Subcutaneous abdominal adipose tissue (tissue), 5 donors: Measurements from ENCODE around the gene DDA1.

ENCODE experiments used
- H3K27ac ChIP-seq: one replicate; pipeline ENCODE4 v1.7.0; 2013; ENCODE audit warnings: low read depth, mild to moderate bottlenecking, inconsistent platforms, low read length, moderate library complexity
- H3K27me3 ChIP-seq, 5 donors: one replicate each; pipeline ENCODE4 v1.7.0; 2013; ENCODE audit warnings: low read length in 5 of 5, inconsistent platforms in 1 of 5; ENCODE audit not compliant: control insufficient read depth in 5 of 5, insufficient read depth in 4 of 5
- H3K36me3 ChIP-seq, 5 donors: one replicate each; pipeline ENCODE4 v1.7.0; 2013; ENCODE audit warnings: low read length in 5 of 5; ENCODE audit not compliant: control insufficient read depth in 5 of 5, insufficient read depth in 5 of 5
- H3K4me1 ChIP-seq, 5 donors: one replicate each; pipeline ENCODE4 v1.7.0; 2013; ENCODE audit warnings: low read length in 5 of 5, mild to moderate bottlenecking in 3 of 5, moderate library complexity in 1 of 5; ENCODE audit not compliant: control insufficient read depth in 5 of 5, insufficient read depth in 5 of 5
- H3K4me3 ChIP-seq, 5 donors: one replicate each; pipeline ENCODE4 v1.7.0; 2013; ENCODE audit warnings: low read length in 5 of 5, low read depth in 1 of 5
- H3K9ac ChIP-seq, 5 donors: one replicate each; pipeline ENCODE4 v1.7.0; 2013; ENCODE audit warnings: low read length in 5 of 5, mild to moderate bottlenecking in 4 of 5, moderate library complexity in 3 of 5
- H3K9me3 ChIP-seq, 5 donors: one replicate each; pipeline ENCODE4 v1.7.0; 2013; ENCODE audit warnings: low read length in 5 of 5; ENCODE audit not compliant: control insufficient read depth in 5 of 5
- donor health status: healthy.
- donor health status: healthy.
- donor health status: healthy.
- donor health status: healthy.
- donor health status: healthy.

DDA1 gene

GRCh38 chr19:17341386-17341785 lies 32.0 kb downstream of the DDA1 start:
- H3K4me1 ChIP-seq = peaks cover 0 to 27% (median 20%) of the 10 kb centered on the region in 5 donors
- no peak overlapping the region for H3K9ac ChIP-seq
- no peaks in the 10 kb centered on the region for H3K27me3 ChIP-seq
- H3K4me3 ChIP-seq = no peak overlapping the region
- no peak overlapping the region for H3K27ac ChIP-seq
- H3K9me3 ChIP-seq = no peaks in the 10 kb centered on the region
- peaks cover 0 to 17% (median 5%) of the 10 kb centered on the region in 5 donors for H3K36me3 ChIP-seq

DNA sequence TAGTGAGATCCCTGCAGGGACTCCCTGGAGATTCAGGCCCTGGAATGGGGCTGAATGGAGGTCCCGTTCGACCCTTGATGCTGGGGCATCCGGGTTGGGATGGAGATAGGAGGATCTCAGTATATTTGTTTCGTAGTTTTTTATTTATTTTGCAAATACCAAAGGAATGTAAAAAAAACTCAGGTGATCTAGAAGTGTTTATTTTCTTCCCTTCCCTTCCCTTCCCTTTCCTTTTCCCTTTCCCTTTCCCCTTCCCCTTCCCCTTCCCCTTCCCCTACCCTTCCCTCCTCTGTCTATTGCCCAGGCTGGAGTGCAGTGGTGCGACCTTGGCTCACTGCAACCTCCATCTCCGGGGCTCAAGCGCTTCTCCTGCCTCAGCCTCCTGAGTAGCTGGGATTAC lies 32.5 kb downstream of the DDA1 start:
- Histone ChIP-seq H3K4me1 (peaks cover 0 to 28% (median 19%) of the 10 kb centered on the region in 5 donors), H3K9ac (no peak overlapping the region), H3K4me3 (no peak overlapping the region), H3K27ac (no peak overlapping the region), H3K27me3 (no peaks in the 10 kb centered on the region), H3K36me3 (peaks cover 0 to 17% (median 5%) of the 10 kb centered on the region in 5 donors), H3K9me3 (no peaks in the 10 kb centered on the region)

DNA sequence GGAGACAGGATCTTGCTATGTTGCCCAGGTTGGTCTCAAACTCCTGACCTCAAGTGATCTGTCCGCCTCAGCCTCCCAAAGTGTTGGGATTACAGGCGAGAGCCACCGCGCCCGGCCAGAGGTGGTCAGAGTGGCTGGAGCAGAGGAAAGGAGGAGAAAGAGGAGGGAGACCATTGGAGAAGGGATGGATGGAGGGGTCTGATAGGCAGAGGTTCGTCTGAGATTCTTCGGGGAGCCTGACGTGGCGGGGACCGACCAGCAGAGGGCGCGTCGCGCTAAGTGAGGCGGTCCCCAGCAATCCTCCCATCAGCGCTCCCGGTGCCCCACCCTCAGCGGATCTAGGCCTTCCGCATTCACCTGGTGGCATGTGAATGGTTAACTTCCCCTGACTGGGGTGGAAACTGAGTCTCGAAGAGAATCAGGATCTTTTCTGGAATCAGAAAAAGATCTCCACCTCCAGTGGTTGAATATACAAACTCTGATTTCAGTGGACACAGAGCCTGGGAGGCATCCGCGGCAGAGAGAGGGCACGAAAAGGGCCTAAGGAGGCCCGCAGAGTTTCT lies 36.8 kb downstream of the DDA1 start:
- Histone ChIP-seq H3K4me3 (no peak overlapping the region), H3K9ac (no peak overlapping the region), H3K27me3 (peaks cover 0 to 14% (median 6%) of the 10 kb centered on the region in 5 donors), H3K9me3 (no peaks in the 10 kb centered on the region), H3K27ac (no peak overlapping the region), H3K4me1 (peaks cover 4 to 42% (median 25%) of the 10 kb centered on the region in 5 donors), H3K36me3 (peaks cover 0 to 10% (median 3%) of the 10 kb centered on the region in 5 donors)

- Histone ChIP-seq H3K36me3 (peaks cover 0 to 4% (median 0%) of the 10 kb centered on the region in 5 donors), H3K27ac (peak overlapping the region; percentile 62), H3K27me3 (peaks cover 0 to 21% (median 6%) of the 10 kb centered on the region in 5 donors), H3K9me3 (no peaks in the 10 kb centered on the region), H3K9ac (peak overlapping the region in 1 of 5 donors; percentile 12), H3K4me3 (no peak overlapping the region), H3K4me1 (peaks cover 4 to 53% (median 25%) of the 10 kb centered on the region in 5 donors)
Measured at GRCh38 chr19:17347361-17347760, 38.0 kb downstream of the DDA1 start.

GRCh38 chr19:17347877-17348276 lies 38.5 kb downstream of the DDA1 start:
- Histone ChIP-seq H3K27ac (peak overlapping the region; percentile 62), H3K9me3 (no peaks in the 10 kb centered on the region), H3K27me3 (peaks cover 0 to 21% (median 6%) of the 10 kb centered on the region in 5 donors), H3K4me3 (no peak overlapping the region), H3K9ac (peak overlapping the region in 1 of 5 donors; percentile 12), H3K36me3 (peaks cover 0 to 4% (median 0%) of the 10 kb centered on the region in 5 donors), H3K4me1 (peaks cover 5 to 58% (median 27%) of the 10 kb centered on the region in 5 donors)

- Histone ChIP-seq H3K9me3 (no peaks in the 10 kb centered on the region), H3K4me1 (peaks cover 7 to 66% (median 32%) of the 10 kb centered on the region in 5 donors), H3K9ac (peak overlapping the region in 1 of 5 donors; percentile 30), H3K4me3 (no peak overlapping the region), H3K27ac (peak overlapping the region; percentile 62), H3K36me3 (peaks cover 0 to 4% (median 0%) of the 10 kb centered on the region in 5 donors), H3K27me3 (peaks cover 0 to 26% (median 6%) of the 10 kb centered on the region in 5 donors)
Measured at GRCh38 chr19:17348700-17349099, 39.3 kb downstream of the DDA1 start.

- peaks cover 0 to 4% (median 0%) of the 10 kb centered on the region in 5 donors for H3K36me3 ChIP-seq
- no peak overlapping the region for H3K9ac ChIP-seq
- H3K4me1 ChIP-seq = peaks cover 6 to 64% (median 30%) of the 10 kb centered on the region in 5 donors
- H3K27me3 ChIP-seq = peaks cover 0 to 26% (median 6%) of the 10 kb centered on the region in 5 donors
- H3K9me3 ChIP-seq = no peaks in the 10 kb centered on the region
- no peak overlapping the region for H3K4me3 ChIP-seq
- peak overlapping the region; percentile 46 for H3K27ac ChIP-seq
Measured at GRCh38 chr19:17351815-17352435, 42.6 kb downstream of the DDA1 start.

- peak overlapping the region; percentile 46 for H3K27ac ChIP-seq
- no peaks in the 10 kb centered on the region for H3K9me3 ChIP-seq
- H3K36me3 ChIP-seq = peaks cover 0 to 4% (median 0%) of the 10 kb centered on the region in 5 donors
- no peak overlapping the region for H3K4me3 ChIP-seq
- peaks cover 3 to 63% (median 24%) of the 10 kb centered on the region in 5 donors for H3K4me1 ChIP-seq
- H3K9ac ChIP-seq = no peak overlapping the region
- H3K27me3 ChIP-seq = peaks cover 0 to 26% (median 6%) of the 10 kb centered on the region in 5 donors
Measured at GRCh38 chr19:17352608-17353280, 43.4 kb downstream of the DDA1 start.

DNA sequence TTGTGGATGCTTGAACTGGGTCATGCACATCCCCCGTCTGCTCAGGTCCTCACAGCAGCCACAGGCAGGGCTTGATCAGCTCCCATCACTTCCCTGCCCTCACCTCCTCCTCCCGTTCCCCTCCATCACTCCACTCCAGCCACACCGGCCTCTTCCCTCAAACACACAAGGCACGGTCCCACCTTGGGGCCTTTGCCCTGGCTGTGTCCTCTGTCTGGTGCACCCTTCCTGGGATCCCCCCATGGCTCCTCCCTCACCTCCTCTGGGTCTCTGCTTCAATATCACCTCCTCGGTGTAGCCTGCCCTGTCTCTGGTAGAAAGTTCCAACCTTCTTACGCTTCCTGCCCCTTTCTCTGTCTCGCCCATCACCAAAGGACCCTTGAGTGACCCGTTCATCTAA lies 44.0 kb downstream of the DDA1 start:
- H3K9me3 ChIP-seq = no peaks in the 10 kb centered on the region
- peaks cover 0 to 23% (median 6%) of the 10 kb centered on the region in 5 donors for H3K27me3 ChIP-seq
- H3K4me1 ChIP-seq = peaks cover 0 to 62% (median 19%) of the 10 kb centered on the region in 5 donors
- no peak overlapping the region for H3K9ac ChIP-seq
- no peak overlapping the region for H3K27ac ChIP-seq
- H3K4me3 ChIP-seq = no peak overlapping the region
- H3K36me3 ChIP-seq = peaks cover 0 to 4% (median 0%) of the 10 kb centered on the region in 5 donors
